ENCODE data around the gene CDH2.
"Not testable (repeated sequence)": the region's sequence is repeated elsewhere in the genome, so short reads cannot be mapped to it uniquely, and the experiment has no call there.

The CDH2 gene

GRCh38 chr18:27976806-27977408 lies 200.0 kb downstream of the CDH2 start:
- no peak for DNase-seq

- DNase-seq, result no peak
Measured at GRCh38 chr18:27970321-27970720, 206.6 kb downstream of the CDH2 start.

- DNase-seq, result no peak
Measured at GRCh38 chr18:27969206-27969605, 207.7 kb downstream of the CDH2 start.

DNA sequence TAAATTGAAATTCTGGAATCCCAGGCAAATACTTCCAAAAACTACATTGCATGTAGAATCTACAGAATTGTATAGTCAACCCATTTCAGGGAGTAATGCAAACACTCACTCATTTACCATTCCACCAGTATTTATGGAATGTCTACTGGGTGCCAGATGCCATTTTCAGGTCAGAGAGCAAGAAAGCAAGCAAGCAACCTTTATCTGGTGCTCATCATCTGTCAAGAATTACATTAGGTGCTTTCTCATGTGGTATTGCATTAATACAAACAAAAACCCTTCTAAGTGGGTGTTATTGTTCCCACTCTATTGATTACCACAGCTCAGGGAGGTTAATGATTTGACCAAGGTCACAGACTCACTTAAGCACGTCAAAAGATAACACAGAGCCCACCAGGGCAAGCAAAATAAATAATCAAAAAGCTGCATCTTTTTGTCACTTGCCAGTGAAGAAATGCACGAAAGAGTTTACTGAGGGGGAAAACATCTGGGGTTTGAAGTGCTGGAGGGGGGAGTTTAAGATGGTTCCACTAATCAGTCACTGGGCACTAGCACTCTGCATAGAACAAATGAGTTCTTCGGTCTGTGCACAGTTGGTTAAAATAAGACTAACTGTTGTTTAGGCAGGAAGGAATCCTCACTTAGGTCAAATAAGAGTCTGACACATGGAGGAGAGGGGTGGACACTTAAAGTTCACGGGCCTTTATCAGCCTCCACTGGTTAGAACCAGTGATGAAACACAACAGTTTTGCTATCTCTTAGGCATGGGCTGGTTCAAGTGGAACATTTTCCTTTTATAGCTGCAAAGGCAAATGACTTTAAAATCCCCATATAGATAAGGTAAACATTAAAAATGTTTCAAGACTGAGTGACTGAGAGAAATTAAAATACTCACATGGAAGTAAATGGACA lies 208.8 kb downstream of the CDH2 start:
- no peak for DNase-seq

- DNase-seq, result no peak
Measured at GRCh38 chr18:27966881-27967280, 210.0 kb downstream of the CDH2 start.

GRCh38 chr18:27964811-27965210 lies 212.1 kb downstream of the CDH2 start:
- DNase-seq, result no peak

- no peak for DNase-seq
Measured at GRCh38 chr18:27959101-27959500, 217.8 kb downstream of the CDH2 start.

DNA sequence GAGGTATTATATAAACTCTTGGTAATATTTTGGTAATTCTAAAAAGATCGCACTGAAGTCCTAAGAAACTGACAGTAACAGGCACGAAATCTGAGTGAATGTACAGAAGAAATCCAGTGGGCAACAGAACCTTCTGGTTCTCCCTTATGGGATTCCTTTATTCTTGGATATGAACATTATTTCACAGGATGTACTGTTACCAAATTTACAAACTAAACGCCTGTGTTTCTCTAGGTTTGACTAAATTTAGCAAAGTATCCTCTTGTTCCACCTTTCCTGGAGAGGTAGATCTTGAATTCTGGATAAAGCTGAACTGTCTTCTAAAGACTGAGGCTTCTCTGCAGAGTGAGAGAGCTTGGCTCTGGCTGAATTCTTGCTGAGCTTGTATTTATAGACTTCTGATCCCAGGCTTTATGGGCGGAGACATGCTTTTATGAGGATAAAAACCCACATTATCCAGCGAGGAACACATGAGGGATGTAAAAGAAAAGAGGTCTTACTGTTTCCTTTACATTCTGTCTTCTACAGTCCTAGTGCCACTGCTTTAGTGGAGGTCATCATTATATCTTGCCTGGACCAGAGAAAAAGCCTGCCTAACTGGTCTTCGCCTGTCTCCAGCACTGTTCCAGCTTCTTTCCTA lies 220.8 kb downstream of the CDH2 start:
- DNase-seq, result no peak

DNA sequence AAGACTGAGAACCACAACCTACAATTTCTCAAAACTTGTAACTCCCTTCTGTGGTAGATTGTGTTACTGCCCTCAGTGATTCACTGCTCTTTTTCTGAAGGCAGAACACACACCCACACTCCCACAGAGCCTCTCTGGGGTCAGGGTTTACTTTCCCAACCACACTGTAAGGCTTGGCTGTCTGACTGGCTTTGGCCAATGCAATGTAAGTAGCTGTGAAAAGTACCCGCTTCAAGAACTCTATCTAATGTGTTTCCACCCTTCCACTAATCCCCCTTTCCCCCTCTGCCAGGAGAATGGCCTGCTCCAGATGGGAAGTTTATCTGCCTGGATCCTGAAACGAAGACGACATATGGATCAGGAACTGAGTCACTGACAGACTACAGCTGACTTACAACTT lies 222.7 kb downstream of the CDH2 start:
- no peak for DNase-seq

DNA sequence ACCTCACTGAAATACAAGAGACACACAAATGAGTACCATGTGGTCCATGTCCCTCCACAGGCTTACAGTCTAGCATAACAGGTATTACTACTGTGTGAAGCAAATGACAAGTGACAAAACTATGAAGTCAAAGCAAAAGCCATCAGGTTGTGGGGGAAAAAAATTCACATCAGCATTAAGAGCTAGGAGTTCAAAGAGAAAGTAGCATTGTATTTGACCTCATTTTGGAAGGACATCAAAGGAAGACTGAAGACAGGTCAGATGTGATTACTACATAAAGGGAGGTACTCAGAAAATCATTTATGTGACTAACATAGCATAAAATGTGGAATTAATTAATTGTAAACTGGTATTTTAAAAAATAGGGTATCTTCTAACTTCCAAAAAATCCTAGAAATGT lies 224.2 kb downstream of the CDH2 start:
- DNase-seq, result no peak

- no peak for DNase-seq
Measured at GRCh38 chr18:27950648-27951228, 226.2 kb downstream of the CDH2 start.

GRCh38 chr18:27948986-27949385 lies 227.9 kb downstream of the CDH2 start:
- DNase-seq, result no peak

DNA sequence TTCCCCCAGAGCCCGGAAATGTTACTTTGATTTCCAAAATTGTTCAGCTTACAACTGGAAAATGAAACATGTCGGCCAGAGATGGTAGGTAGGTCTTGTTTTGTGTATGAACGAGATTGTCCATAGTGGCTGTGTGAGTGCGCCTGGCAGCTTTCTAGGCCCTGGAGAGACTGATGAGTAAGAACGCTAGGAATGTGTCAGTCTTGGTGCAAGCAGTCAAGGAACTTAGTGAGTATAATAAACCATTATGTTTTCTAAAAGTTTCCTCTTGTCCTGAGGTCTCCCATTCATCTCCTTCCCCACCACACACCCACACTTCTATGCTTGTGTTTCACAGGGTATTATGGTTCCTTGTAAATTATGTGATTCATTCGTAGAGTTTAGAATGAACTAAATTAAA lies 234.2 kb downstream of the CDH2 start:
- DNase-seq, result no peak

- DNase-seq, result no peak
Measured at GRCh38 chr18:27931535-27931934, 245.4 kb downstream of the CDH2 start.

GRCh38 chr18:27922780-27923179 lies 254.2 kb downstream of the CDH2 start:
- no peak for DNase-seq

DNA sequence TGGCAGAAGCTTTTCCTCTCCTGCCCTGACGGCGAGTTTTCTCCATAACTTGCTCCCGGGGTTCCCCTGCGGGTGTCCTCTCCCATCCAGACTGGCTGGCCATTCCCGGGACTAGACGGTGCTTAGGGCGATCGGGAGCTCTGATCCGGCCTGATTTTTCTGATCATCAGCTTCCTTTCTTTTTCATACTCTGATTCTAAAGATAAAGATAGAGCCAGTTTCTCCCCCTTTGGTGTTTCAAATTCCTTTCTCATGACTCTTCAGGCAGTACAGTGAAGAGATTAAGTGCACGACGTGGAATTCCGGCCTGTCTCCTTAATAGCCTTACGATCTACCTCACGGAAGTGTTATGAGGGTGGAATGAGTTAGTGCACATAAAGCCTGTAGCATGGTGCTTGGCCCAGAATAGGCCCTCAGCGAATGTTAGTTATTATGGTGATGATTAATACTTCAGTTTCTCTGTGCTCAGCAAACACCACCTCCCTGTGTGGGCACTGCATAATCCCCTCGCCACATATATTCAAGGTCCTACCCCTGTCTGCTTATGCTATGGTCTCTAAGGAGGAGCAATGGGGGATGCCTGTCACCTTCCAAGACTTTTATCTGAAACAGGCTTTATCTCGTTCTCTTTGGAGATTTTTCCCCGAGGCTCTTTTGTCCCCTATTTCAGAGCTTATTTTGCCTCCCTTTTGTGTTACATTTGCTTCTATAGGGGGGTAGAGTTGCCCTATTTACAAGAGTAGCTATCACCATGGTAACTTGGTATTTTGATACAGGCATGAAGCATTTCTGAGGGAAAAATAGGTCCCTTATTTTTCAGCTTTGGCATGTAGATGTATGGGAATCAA lies 254.8 kb downstream of the CDH2 start:
- DNase-seq, result no peak

DNA sequence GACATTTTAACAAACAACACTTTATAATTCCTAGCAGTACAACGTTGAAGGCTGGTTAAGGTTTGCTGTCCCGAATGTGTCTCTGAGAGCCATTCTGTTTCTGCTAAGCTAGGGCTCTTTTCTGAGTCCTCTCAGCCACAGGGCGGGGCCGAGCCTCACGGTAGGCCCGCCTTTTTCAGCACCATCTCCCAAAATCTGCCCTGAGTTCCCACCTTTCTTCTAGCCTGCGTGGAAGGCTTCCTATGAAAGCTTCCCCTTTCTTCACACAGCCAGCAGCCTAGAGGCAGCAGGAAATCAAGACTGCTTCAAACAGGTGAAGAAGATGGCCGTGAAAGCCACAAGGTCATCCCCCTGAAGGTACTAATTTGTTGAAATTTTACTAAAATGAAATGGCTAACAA lies 255.5 kb downstream of the CDH2 start:
- no peak for DNase-seq

GRCh38 chr18:27920836-27921235 lies 256.1 kb downstream of the CDH2 start:
- DNase-seq, result no peak

- not testable (repeated sequence) for DNase-seq
Measured at GRCh38 chr18:27906189-27906588, 270.7 kb downstream of the CDH2 start.

DNA sequence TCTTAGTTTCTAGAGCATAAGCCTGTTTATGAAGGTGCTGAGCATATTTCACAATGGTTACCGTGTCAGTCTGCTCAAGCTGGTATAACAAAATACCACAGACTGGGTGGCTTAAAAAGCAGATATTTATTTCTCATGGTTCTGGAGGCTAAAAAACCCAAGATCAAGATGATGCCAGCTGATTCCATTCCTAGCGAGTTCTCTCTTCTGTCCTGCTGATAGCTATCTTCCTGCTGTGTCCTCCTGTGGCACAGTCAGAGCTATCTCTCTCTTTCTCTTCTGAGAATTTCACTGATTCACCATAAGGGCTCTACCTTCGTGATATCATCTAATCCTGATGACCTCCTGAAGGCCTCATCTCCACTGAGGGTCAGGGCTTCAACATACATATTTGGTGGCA lies 273.0 kb downstream of the CDH2 start:
- DNase-seq, result no peak

DNA sequence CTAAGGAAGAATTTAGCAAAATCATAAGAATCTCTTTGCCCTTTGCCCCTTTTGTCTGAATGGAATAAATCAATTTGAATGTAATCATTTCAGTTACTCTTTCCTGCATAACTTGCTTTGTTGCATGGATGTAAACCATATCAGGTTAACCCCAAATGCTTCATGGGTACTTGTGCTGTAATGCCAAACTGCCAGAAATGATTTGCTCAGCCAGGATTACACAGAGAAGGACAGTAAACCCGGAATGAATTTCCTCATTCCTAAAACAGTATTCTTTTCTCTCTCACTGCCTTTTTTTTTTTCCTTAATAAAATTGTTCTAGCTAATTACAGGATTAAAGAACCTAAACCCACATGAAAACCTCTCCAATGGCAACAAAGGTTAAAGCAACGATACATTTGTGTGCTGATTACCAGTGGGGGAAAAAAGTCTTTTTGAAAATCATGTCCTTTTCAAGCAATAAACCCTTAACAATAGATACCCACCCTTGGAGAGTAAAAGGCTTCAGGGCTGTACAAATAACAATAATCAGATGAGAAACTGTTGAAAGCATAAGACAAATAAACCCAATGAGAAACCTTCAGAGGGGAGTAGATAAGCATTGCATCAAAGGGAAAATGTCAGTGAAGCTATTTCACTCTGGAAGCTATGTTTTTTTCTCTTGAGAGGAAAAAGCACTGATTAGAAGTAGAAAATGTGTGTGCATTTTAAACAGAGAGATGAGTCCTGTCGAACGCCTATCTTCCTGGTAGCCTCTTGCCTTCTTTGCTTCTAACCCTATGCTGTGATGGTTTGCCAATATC lies 275.3 kb downstream of the CDH2 start:
- DNase-seq, result no peak
